ENCODE measurements around the gene DNAJC18.
A peak's percentile ranks its signal among the peaks of the same experiment; 100 is the strongest.

DNA sequence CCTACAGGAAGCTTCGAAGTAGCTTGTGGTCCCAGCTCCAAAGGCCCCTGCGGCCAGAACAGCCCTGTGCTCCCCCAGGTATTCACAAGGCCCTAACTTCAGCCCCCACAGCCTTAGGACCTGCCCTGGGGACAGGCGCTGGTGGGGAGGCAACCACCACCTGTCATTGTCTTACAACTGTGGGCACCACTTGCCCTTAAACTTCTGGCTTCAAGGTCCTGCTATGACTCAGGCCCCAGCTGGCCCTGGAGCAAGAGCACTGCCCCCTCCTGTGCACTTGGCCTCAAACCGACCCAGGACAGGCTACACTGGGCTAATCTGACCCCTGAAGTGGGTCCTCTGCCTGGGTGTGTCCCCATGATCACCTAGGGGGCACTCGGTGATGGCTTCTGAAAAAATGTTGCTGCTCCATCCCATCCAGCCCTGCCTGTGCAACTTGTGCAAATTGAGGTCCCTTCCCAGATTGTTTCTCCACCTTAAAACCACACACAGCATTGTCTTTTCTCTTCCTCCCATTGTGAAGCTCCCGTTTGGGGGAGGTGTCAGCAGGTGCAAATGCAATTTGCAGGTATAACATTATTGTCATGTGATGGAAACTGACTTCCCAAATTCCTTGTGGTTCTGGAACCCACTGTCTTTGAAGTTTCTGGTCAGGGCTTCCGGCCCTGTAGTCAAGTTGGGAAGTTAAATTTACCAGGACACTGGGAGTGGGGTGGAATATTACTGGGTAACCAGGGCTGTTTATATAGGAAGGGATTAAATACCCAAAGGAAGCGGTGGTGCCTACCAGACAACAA, 43.3 kb downstream of the DNAJC18 start:
- TF ChIP-seq, protein P1, sequence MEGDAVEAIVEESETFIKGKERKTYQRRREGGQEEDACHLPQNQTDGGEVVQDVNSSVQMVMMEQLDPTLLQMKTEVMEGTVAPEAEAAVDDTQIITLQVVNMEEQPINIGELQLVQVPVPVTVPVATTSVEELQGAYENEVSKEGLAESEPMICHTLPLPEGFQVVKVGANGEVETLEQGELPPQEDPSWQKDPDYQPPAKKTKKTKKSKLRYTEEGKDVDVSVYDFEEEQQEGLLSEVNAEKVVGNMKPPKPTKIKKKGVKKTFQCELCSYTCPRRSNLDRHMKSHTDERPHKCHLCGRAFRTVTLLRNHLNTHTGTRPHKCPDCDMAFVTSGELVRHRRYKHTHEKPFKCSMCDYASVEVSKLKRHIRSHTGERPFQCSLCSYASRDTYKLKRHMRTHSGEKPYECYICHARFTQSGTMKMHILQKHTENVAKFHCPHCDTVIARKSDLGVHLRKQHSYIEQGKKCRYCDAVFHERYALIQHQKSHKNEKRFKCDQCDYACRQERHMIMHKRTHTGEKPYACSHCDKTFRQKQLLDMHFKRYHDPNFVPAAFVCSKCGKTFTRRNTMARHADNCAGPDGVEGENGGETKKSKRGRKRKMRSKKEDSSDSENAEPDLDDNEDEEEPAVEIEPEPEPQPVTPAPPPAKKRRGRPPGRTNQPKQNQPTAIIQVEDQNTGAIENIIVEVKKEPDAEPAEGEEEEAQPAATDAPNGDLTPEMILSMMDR (IDR thresholded peaks at IDR 0.05), result no peak
- TF ChIP-seq POLR2A (IDR thresholded peaks at IDR 0.05), result peak in 1 of 2 donors; percentile 72
